ENCODE data around the gene CYP26A1. TPM values are rescaled to one million over a fixed set of nuclear protein-coding genes. Genes with fewer than 3 reads are reported as not detected.
A peak's percentile ranks its signal among the peaks of the same experiment; 100 is the strongest.

Gene CYP26A1
- total RNA-seq, 2 experiments from 2014 or later = not detected

DNA sequence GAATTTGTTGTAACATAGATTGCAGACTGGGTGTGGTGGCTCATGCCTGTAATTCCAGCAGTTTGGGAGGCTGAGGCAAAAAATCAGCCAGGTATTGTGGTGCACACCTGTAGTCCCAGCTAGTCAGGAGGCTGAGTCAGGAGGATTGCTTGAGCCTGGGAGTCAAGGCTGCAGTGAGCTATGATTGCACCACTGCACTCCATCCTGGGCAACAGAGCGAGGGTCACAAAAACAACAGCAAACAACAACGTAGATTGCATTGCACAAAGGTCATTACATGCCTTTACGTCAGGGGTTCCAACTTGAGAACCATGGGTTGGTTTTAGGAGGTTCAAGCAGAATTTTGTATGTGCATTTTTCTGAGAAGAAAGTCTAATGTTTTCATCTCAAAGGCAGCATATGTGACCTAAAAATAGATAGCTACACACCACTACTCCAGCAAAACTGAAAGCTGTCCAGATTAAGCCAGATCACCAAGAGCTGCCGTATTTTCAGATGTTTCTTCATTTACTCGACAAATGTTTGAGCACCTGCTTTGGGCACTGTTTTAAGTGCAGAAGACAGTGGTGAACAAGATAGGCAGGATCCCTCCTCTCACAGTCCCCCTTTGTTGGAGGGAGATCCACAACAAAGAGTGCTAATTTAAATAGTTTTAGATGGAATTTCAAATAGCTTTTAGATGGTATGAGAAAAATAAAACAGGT lies 41.4 kb upstream of the CYP26A1 start:
- no peak overlapping the region for H3K27ac Mint-ChIP-seq
- H3K27me3 Mint-ChIP-seq = no peaks in the 10 kb centered on the region
- H3K36me3 Mint-ChIP-seq (ENCODE audit: low read depth) = no peaks in the 10 kb centered on the region
- no peaks in the 10 kb centered on the region for H3K4me1 Mint-ChIP-seq (ENCODE audit: low read depth)
- ChIA-PET POLR2A (no interaction called here), CTCF (interaction anchor here (1.1 kb wide), 1 partner anchor 19 kb away, joined by 3 read pairs; no protein-coding TSS in a partner anchor)
- no peaks in the 10 kb centered on the region for H3K9me3 Mint-ChIP-seq
- TF ChIP-seq, protein P1, sequence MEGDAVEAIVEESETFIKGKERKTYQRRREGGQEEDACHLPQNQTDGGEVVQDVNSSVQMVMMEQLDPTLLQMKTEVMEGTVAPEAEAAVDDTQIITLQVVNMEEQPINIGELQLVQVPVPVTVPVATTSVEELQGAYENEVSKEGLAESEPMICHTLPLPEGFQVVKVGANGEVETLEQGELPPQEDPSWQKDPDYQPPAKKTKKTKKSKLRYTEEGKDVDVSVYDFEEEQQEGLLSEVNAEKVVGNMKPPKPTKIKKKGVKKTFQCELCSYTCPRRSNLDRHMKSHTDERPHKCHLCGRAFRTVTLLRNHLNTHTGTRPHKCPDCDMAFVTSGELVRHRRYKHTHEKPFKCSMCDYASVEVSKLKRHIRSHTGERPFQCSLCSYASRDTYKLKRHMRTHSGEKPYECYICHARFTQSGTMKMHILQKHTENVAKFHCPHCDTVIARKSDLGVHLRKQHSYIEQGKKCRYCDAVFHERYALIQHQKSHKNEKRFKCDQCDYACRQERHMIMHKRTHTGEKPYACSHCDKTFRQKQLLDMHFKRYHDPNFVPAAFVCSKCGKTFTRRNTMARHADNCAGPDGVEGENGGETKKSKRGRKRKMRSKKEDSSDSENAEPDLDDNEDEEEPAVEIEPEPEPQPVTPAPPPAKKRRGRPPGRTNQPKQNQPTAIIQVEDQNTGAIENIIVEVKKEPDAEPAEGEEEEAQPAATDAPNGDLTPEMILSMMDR (IDR thresholded peaks at IDR 0.05) = no peak
- H3K4me3 Mint-ChIP-seq = no peak overlapping the region
- DNase-seq (no peak), ATAC-seq (no peak)
- intact Hi-C loops (cut with micrococcal nuclease) = no loop called here

DNA sequence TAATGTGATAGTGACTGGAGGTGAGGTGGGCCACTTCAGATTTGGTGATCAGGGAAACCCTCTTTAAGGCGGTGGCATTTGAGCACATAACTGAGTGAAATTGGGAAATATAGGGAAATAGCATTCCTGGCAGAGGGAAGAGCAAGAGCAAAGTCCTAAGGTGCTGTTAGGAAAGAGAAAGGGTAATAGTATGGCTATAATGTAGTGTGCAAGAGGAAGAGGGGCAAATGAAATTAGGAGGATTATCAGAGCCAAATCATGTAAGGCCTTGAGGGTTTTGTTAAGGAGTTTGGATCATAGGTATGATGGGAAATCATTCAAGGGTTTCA lies 40.9 kb upstream of the CYP26A1 start:
- DNase-seq (no peak), ATAC-seq (no peak)
- Mint-ChIP-seq H3K36me3 (ENCODE audit: low read depth) (no peaks in the 10 kb centered on the region), H3K27me3 (no peaks in the 10 kb centered on the region), H3K27ac (no peak overlapping the region), H3K4me1 (ENCODE audit: low read depth) (no peaks in the 10 kb centered on the region), H3K4me3 (no peak overlapping the region), H3K9me3 (no peaks in the 10 kb centered on the region)
- ChIA-PET POLR2A (no interaction called here), CTCF (interaction anchor here (1.1 kb wide), 1 partner anchor 20 kb away, joined by 3 read pairs; no protein-coding TSS in a partner anchor)
- intact Hi-C loops (cut with micrococcal nuclease) = no loop called here
- TF ChIP-seq, protein P1 (IDR thresholded peaks at IDR 0.05) = no peak

DNA sequence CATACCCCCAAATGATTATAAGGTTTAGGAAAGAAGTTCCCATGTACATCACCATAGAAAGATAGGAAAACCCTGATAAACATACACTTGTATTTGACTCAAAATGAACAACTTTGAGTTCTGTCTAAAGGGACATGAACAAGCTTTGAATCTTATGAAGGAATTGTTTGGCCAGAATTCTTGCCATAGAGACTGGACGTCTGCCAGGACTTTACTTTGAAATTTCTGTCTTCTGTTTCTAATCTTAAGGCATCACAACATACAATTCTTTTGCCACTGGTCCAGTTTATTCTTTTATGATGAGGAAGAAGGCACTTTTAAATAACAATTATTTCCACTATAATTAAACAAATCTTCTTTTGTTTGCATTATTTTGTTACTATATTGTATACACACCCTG lies 39.3 kb upstream of the CYP26A1 start:
- ATAC-seq (no peak), DNase-seq (no peak)
- H3K4me3 Mint-ChIP-seq = no peak overlapping the region
- no peaks in the 10 kb centered on the region for H3K36me3 Mint-ChIP-seq (ENCODE audit: low read depth)
- no peak overlapping the region for H3K27ac Mint-ChIP-seq
- no peaks in the 10 kb centered on the region for H3K4me1 Mint-ChIP-seq (ENCODE audit: low read depth)
- TF ChIP-seq, protein P1 (IDR thresholded peaks at IDR 0.05) = no peak
- H3K27me3 Mint-ChIP-seq = no peaks in the 10 kb centered on the region
- intact Hi-C loops (cut with micrococcal nuclease) = no loop called here
- H3K9me3 Mint-ChIP-seq = no peaks in the 10 kb centered on the region
- ChIA-PET POLR2A (no interaction called here), CTCF (interaction anchor here (1.3 to 1.5 kb wide), 3 partner anchors 34 to 191 kb away, joined by 3 to 4 read pairs (median 3); no protein-coding TSS in a partner anchor)

DNA sequence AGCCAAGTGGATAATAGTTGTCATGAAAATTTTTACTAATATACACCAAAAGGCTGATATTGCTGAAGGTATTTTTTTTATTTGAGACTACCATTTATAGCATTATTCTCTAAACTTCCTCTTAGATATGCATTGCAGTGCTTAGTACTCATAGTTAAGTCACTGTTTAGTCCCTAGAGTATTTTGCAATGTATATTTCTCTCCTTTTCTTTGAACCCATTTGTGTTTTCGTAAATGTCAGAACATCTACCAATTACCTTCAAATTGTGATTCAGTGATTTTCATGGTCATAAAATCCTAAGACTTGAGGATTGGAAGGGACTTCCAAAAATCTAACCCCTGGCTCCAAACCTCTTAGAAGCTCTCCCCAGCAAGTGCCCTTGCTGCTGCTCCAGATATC lies 34.6 kb upstream of the CYP26A1 start:
- DNase-seq (no peak), ATAC-seq (no peak)
- H3K4me1 Mint-ChIP-seq (ENCODE audit: low read depth) = no peaks in the 10 kb centered on the region
- intact Hi-C loops (cut with micrococcal nuclease) = no loop called here
- no peaks in the 10 kb centered on the region for H3K27me3 Mint-ChIP-seq
- TF ChIP-seq, protein P1 (IDR thresholded peaks at IDR 0.05) = no peak
- POLR2A ChIA-PET = no interaction called here
- CTCF ChIA-PET = interaction anchor here (0.7 to 1.6 kb wide), 4 partner anchors 26 to 75 kb away, joined by 3 to 4 read pairs (median 3); no protein-coding TSS in a partner anchor
- H3K4me3 Mint-ChIP-seq = no peak overlapping the region
- peaks cover 1% of the 10 kb centered on the region for H3K36me3 Mint-ChIP-seq (ENCODE audit: low read depth)
- no peak overlapping the region for H3K27ac Mint-ChIP-seq
- no peaks in the 10 kb centered on the region for H3K9me3 Mint-ChIP-seq

DNA sequence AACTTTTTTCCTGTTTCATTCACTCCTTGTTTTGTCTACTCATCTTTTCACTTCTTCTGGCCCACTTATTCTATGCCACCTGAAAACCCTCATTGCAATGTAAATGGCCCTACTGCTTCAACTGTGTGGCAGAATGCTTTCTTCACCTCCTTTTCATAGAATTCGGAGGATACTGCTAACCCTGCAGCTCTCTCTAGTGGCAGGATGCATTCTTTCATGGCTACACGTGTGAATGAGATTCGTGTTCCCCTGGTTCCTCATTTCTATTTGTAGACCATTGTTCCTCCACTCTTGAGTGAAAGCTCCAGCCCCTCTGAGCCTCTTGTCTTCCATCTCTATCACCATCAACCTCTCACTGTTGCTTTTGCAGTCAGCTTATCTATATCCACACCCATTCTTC lies 34.0 kb upstream of the CYP26A1 start:
- ATAC-seq (no peak), DNase-seq (peak; percentile 21)
- TF ChIP-seq, protein P1 (IDR thresholded peaks at IDR 0.05) = peak; percentile 29
- intact Hi-C loops (cut with micrococcal nuclease) = no loop called here
- ChIA-PET CTCF (interaction anchor here (1.4 to 1.6 kb wide), 2 partner anchors 72 to 75 kb away, joined by 3 to 4 read pairs; no protein-coding TSS in a partner anchor), POLR2A (no interaction called here)
- no peaks in the 10 kb centered on the region for H3K27me3 Mint-ChIP-seq
- H3K36me3 Mint-ChIP-seq (ENCODE audit: low read depth) = peaks cover 1% of the 10 kb centered on the region
- H3K27ac Mint-ChIP-seq = no peak overlapping the region
- H3K9me3 Mint-ChIP-seq = no peaks in the 10 kb centered on the region
- no peak overlapping the region for H3K4me3 Mint-ChIP-seq
- H3K4me1 Mint-ChIP-seq (ENCODE audit: low read depth) = no peaks in the 10 kb centered on the region
